Colonic mucosa (tissue), 4 donors: ENCODE measurements around the gene USP25. TPM values are rescaled to one million over a fixed set of nuclear protein-coding genes. Genes with fewer than 3 reads are reported as not detected.

Source experiments
- DNase-seq: peaks from one replicate; pipeline ENCODE4 v3.0.0-alpha.2; 2020
- H3K27ac ChIP-seq: fragments of 200-600 bp; one replicate; pipeline ENCODE4 v1.8.0; 2021
- H3K27me3 ChIP-seq: fragments of 200-600 bp; one replicate; pipeline ENCODE4 v1.8.0; 2021
- H3K36me3 ChIP-seq: fragments of 200-600 bp; one replicate; pipeline ENCODE4 v1.8.0; 2021
- H3K4me1 ChIP-seq: fragments of 200-600 bp; one replicate; pipeline ENCODE4 v1.8.0; 2021; ENCODE audit warnings: mild to moderate bottlenecking
- H3K4me3 ChIP-seq: fragments of 200-600 bp; one replicate; pipeline ENCODE4 v1.8.0; 2021
- H3K9ac ChIP-seq, 2 donors: one replicate each; pipeline ENCODE4 v1.7.0; 2013; ENCODE audit warnings: control low read depth in 2 of 2, low read depth in 2 of 2, low read length in 2 of 2
- H3K9me3 ChIP-seq: fragments of 200-600 bp; one replicate; pipeline ENCODE4 v1.8.0; 2021
- CTCF ChIP-seq: fragments of 200-600 bp; IDR thresholded peaks from one replicate; pipeline ENCODE4 v1.8.0; 2022; ENCODE audit warnings: antibody characterized with exemption, mild to moderate bottlenecking
- intact Hi-C: fragments of 100-400 bp; cut with DNase I; formaldehyde crosslinking; loops from one replicate; pipeline ENCODE4 v1.14.1; 2022
- total RNA-seq, 2 donors: library from RNA; stranded (reverse); fragmentation: NEBNext Ultra II Directional in 1 of 2; extraction: Animal tissue kit (Norgen Biotek cat#: 25700) in 1 of 2; gene quantifications; one replicate each; pipeline ENCODE4 v1.2.1, GENCODE V29; 2021
- donor health status: healthy.
- donor health status: DM: no; HTN: no; CAD: no.
- donor health status: DM: no; HTN: no; CAD: no.

USP25 gene
- total RNA-seq, 2 donors from 2014 or later, result 30.5 to 46.7 TPM

DNA sequence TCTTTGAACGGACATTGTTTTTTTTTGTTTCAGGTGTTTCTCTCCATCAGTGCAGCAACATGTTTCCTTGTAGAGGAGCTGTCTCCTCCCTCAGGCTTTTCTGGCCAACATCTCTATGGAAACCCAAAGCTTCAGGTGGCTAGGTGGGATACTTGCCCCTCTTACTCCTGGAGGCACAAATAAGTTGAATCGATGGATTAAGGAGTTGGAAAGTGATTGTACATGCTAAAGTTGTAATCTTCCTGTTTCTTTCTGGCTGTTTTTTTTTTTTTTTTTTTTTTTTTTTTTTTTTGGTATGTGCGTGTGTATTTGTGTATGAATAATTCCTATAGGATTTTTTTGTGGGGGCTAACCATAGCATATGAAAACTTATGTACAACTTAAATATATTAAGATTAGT, 10.6 kb downstream of the USP25 start:
- DNase-seq, result no peak
- Histone ChIP-seq H3K27me3 (no peaks in the 10 kb centered on the region), H3K4me3 (no peak overlapping the region), H3K4me1 (peaks cover 3% of the 10 kb centered on the region), H3K27ac (no peak overlapping the region), H3K9me3 (no peaks in the 10 kb centered on the region), H3K36me3 (no peaks in the 10 kb centered on the region), H3K9ac (no peak overlapping the region)
- intact Hi-C loops, result no loop called here
- TF ChIP-seq CTCF, result no peak

DNA sequence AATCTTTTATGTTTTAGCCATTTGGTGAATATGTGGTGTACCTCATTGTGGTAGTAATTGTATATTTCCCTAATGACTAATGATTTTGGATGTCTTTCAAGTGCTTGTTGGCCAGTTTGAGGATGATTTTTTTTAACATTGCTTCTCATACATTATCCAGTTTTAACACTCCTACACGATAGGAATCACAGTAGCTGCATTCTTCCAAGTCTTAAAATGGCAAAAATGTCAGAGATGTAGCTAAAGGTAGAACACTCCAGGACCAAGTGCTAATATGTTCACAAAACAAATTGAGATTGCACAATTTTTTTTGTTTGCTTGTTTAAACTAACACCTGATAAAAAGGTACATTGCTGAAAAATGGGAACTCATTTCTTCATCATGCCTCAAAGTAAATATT, 11.7 kb downstream of the USP25 start:
- no peaks in the 10 kb centered on the region for H3K27me3 ChIP-seq
- H3K9ac ChIP-seq, result no peak overlapping the region
- no peaks in the 10 kb centered on the region for H3K9me3 ChIP-seq
- TF ChIP-seq CTCF, result no peak
- intact Hi-C loops, result no loop called here
- H3K4me3 ChIP-seq, result no peak overlapping the region
- DNase-seq, result no peak
- no peaks in the 10 kb centered on the region for H3K36me3 ChIP-seq
- no peak overlapping the region for H3K27ac ChIP-seq
- peaks cover 3% of the 10 kb centered on the region for H3K4me1 ChIP-seq

- TF ChIP-seq CTCF, result no peak
- peaks cover 3% of the 10 kb centered on the region for H3K4me1 ChIP-seq
- no peak for DNase-seq
- H3K4me3 ChIP-seq, result no peak overlapping the region
- H3K27me3 ChIP-seq, result no peaks in the 10 kb centered on the region
- intact Hi-C loops, result no loop called here
- no peak overlapping the region for H3K27ac ChIP-seq
- H3K9me3 ChIP-seq, result no peaks in the 10 kb centered on the region
- no peak overlapping the region for H3K9ac ChIP-seq
- H3K36me3 ChIP-seq, result no peaks in the 10 kb centered on the region
Observed at GRCh38 chr21:15742052-15742670, 12.4 kb downstream of the USP25 start.

DNA sequence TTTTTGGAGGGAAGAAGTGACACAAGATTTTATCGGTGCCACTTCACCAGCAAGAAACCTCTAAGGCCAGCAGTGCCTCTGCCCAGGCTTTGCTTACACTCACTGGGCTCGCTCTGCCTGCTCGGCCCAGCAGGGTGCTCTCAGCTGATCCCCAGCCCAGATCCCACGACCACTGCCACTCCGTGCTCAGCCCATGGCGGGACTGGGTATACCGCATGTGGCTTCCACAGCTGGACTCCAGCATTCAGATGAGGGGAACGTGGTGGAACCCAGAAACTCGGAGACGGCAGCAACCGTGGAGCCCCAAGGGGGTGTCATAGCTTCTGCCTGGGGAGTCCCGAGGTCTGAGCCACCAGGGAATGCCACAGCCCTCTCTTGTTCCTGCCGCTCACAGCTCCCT, 12.9 kb downstream of the USP25 start:
- no peak overlapping the region for H3K27ac ChIP-seq
- DNase-seq, result no peak
- H3K9ac ChIP-seq, result no peak overlapping the region
- H3K4me1 ChIP-seq, result peaks cover 3% of the 10 kb centered on the region
- H3K27me3 ChIP-seq, result no peaks in the 10 kb centered on the region
- intact Hi-C loops, result no loop called here
- no peaks in the 10 kb centered on the region for H3K9me3 ChIP-seq
- no peak for TF ChIP-seq CTCF
- H3K36me3 ChIP-seq, result no peaks in the 10 kb centered on the region
- no peak overlapping the region for H3K4me3 ChIP-seq

- Histone ChIP-seq H3K9ac (no peak overlapping the region), H3K4me3 (no peak overlapping the region), H3K9me3 (no peaks in the 10 kb centered on the region), H3K4me1 (peaks cover 6% of the 10 kb centered on the region), H3K36me3 (no peaks in the 10 kb centered on the region), H3K27me3 (no peaks in the 10 kb centered on the region), H3K27ac (no peak overlapping the region)
- no peak for TF ChIP-seq CTCF
- intact Hi-C loops, result no loop called here
- no peak for DNase-seq
Observed at GRCh38 chr21:15743593-15743992, 13.8 kb downstream of the USP25 start.
